ENCODE measurements around the gene MOCS3. TPM values are rescaled to one million over a fixed set of nuclear protein-coding genes. Genes with fewer than 3 reads are reported as not detected.

MOCS3 gene
- total and polyA plus RNA-seq, 2 of the 4 experiments (the other 2 are of a cell fraction) = 3.3 to 9.9 TPM

DNA sequence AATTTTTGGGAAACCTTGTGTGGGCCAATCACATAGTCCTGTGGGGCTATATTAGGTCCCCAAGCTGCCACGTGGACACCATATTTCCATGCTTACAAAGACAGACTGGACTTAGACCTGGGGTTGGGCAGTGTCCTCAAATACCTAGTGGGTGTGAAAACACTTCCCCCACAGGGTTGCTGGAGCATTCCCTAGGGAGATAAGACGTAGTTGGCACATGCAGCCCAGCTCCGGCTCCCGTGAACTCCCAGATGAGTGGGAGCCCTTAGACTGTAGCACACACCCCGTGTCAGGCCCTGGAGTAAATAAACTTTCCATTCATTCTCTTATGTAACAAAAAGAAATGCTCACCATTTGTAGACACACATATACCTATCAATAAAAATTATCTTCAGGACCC, 50.1 kb downstream of the MOCS3 start:
- DNase-seq (no peak), ATAC-seq (ENCODE audit: low read depth) (no peak)
- whole genome bisulfite sequencing, 2 experiments (ENCODE audit: extremely low coverage in 2 of 2, insufficient read length in 1 of 2) = 100% methylated on average over 1 of the region's 5 CpGs; no CpG with 5 or more reads in 1 of the 2 experiments
- H2BK120ac ChIP-seq (ENCODE audit: low read depth, low read length) = no peak overlapping the region
- no peak overlapping the region for H2BK20ac ChIP-seq (ENCODE audit: low read depth, low read length)
- H3K36me3 ChIP-seq (ENCODE audit: control insufficient read depth, insufficient read depth, low read length) = peaks cover 26% of the 10 kb centered on the region
- no peaks in the 10 kb centered on the region for H3K27me3 ChIP-seq (ENCODE audit: control insufficient read depth, insufficient read depth, low read length)
- H3K27ac ChIP-seq (ENCODE audit: insufficient read depth, low read length) = no peak overlapping the region
- H2AK5ac ChIP-seq (ENCODE audit: low read depth, low read length) = no peak overlapping the region
- no peak overlapping the region for H3K4ac ChIP-seq (ENCODE audit: low read depth, low read length)
- H2BK5ac ChIP-seq (ENCODE audit: low read depth, low read length, poor library complexity, severe bottlenecking) = no peak overlapping the region
- no peak overlapping the region for H2BK15ac ChIP-seq (ENCODE audit: low read depth, low read length)
- H3K4me2 ChIP-seq (ENCODE audit: low read depth, low read length) = no peak overlapping the region
- no TSS peak for BruUV-seq (replicated peaks)
- H3K79me1 ChIP-seq (ENCODE audit: low read depth in 1 of 2, low read length in 2 of 2) = peaks cover 33 to 48% of the 10 kb centered on the region in 2 experiments
- no peak overlapping the region for H4K8ac ChIP-seq (ENCODE audit: low read depth in 2 of 2, low read length in 2 of 2)
- no peak overlapping the region for H4K91ac ChIP-seq (ENCODE audit: insufficient read depth, low read depth, low read length)
- no peak overlapping the region for H3K4me3 ChIP-seq (ENCODE audit: insufficient read depth, low read depth, low read length)
- H2AFZ ChIP-seq (replicated peaks; ENCODE audit: low read length, poor library complexity) = peak overlapping the region; percentile 5
- intact Hi-C loops (cut with micrococcal nuclease) (no loop called here), dilution Hi-C loops (cut with HindIII; ENCODE audit: low sequenced_read_pairs, unreplicated experiment) (no loop called here), in situ Hi-C loops (cut with MboI; ENCODE audit: low sequenced_read_pairs) (no loop called here)
- H4K20me1 ChIP-seq (ENCODE audit: insufficient read depth, low read length) = peaks cover 5% of the 10 kb centered on the region
- POLR2A ChIA-PET (ENCODE audit: unreplicated experiment) = no interaction called here
- H3K23ac ChIP-seq (ENCODE audit: low read depth, low read length) = no peak overlapping the region
- no peak overlapping the region for H3K18ac ChIP-seq (ENCODE audit: low read depth, low read length)
- H3K56ac ChIP-seq (ENCODE audit: extremely low read depth, insufficient read depth, low read length) = no peak overlapping the region
- H3K9me3 ChIP-seq (ENCODE audit: control insufficient read depth, insufficient read depth, low read length) = no peaks in the 10 kb centered on the region
- TF ChIP-seq BHLHE40 (IDR thresholded peaks at IDR 0.05; ENCODE audit: low read depth, low read length) = no peak
- TF ChIP-seq, protein P1, sequence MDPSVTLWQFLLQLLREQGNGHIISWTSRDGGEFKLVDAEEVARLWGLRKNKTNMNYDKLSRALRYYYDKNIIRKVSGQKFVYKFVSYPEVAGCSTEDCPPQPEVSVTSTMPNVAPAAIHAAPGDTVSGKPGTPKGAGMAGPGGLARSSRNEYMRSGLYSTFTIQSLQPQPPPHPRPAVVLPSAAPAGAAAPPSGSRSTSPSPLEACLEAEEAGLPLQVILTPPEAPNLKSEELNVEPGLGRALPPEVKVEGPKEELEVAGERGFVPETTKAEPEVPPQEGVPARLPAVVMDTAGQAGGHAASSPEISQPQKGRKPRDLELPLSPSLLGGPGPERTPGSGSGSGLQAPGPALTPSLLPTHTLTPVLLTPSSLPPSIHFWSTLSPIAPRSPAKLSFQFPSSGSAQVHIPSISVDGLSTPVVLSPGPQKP (IDR thresholded peaks at IDR 0.05; ENCODE audit: borderline replicate concordance, low read depth, low read length) = no peak
- no peak for TF ChIP-seq RAD21 (IDR thresholded peaks at IDR 0.05; ENCODE audit: low read length)
- TF ChIP-seq, protein P2, sequence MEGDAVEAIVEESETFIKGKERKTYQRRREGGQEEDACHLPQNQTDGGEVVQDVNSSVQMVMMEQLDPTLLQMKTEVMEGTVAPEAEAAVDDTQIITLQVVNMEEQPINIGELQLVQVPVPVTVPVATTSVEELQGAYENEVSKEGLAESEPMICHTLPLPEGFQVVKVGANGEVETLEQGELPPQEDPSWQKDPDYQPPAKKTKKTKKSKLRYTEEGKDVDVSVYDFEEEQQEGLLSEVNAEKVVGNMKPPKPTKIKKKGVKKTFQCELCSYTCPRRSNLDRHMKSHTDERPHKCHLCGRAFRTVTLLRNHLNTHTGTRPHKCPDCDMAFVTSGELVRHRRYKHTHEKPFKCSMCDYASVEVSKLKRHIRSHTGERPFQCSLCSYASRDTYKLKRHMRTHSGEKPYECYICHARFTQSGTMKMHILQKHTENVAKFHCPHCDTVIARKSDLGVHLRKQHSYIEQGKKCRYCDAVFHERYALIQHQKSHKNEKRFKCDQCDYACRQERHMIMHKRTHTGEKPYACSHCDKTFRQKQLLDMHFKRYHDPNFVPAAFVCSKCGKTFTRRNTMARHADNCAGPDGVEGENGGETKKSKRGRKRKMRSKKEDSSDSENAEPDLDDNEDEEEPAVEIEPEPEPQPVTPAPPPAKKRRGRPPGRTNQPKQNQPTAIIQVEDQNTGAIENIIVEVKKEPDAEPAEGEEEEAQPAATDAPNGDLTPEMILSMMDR (conservative IDR thresholded peaks at IDR 0.05; ENCODE audit: low read depth, low read length) = no peak
- no peak for TF ChIP-seq CEBPB (IDR thresholded peaks at IDR 0.05; ENCODE audit: low read depth, low read length)
- no peak overlapping the region for H3K9ac ChIP-seq (ENCODE audit: low read depth, low read length)
- H3K4me1 ChIP-seq (ENCODE audit: control insufficient read depth, insufficient read depth, low read length) = no peaks in the 10 kb centered on the region
- no peak overlapping the region for H4K5ac ChIP-seq (ENCODE audit: low read depth, low read length)
- no peak overlapping the region for H2AK9ac ChIP-seq (replicated peaks; ENCODE audit: low read depth, low read length, poor library complexity)
- no peak overlapping the region for H3K14ac ChIP-seq (replicated peaks; ENCODE audit: low read depth, low read length)
- no peaks in the 10 kb centered on the region for H3K9me1 ChIP-seq (ENCODE audit: insufficient read depth, low read length)
- CTCF ChIA-PET = no interaction called here
